NCI-H2081 (cell line): Measurements from ENCODE around the gene SNRNP70.

Experiments used
- DNase-seq, 2 experiments: peaks; one replicate each; lab custom pipeline; 2025; lab: John Stamatoyannopoulos, UW

Gene SNRNP70

DNA sequence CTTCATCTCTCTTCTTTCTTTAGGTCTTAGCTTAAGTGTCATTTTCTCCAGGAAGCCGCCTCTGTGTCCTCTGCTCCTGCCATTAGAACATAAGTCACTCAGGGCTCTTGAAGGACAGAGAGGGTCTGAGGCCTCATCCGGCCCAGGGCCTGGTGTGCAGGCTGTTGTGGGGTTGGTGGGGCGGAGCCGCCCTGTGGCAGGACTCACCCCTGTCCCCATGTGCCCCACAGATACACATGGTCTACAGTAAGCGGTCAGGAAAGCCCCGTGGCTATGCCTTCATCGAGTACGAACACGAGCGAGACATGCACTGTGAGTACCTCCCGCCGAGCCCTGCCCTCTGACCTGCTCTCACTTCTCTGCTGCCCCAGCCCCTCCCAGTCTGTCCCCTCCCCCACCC is 15.9 kb downstream of the SNRNP70 start:
- no peak for DNase-seq

DNA sequence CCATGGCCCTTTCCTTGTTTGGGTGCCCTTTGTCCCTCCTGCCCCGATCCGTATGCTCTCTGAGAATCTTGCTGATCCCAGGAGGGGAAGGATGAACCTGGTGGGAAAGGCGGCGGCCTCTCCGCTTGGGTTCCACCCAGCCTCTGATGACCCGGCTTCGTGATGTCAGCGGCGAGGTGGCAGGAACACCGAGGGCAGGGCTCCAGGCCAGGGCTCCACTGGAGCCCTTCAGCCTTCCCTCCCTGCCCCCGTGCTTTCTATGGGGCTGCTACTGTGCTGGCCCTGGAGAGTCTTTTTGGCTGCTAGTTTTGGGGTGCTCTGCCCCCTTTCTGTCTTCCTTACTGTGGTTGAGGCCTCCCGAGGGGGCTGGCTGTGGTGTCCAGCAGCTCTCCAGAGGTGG is 17.1 kb downstream of the SNRNP70 start:
- no peak for DNase-seq

DNA sequence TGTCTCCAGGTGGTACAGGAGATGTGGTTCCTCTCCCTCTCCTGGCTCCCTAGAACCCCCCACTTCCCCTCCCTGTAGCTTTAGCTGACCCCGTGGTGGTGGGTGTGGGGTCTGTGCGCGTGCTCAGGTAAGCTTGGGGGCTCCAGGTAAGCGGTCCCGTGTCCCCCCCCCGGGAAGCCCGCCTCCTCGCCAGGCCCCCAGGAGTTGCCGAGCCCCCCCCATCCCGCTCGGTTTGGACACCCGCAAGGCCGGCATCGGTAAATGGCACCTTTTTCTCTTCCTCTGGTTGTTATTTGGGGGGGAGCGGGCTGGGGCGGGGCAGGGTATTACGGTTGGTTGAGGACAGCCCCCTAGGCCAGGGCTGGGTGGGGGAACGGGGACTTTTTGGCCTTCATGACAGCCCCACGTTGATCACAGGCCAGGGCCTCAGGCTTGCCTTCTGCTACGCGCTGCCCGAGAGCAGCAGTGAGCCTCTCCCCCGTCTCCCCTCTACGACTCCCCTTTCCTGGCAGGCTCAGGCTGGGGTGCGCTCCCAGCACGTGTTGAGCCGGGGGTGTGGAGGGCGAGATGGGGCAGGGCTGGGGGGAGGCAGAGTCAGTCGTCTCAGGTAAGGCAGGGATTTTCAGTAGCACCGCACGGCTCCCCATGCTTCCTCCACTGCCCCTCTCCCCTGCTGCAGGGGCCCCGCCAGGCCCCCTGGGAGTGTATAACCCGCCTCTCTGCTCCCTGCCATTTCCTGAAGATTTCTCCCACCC is 18.3 kb downstream of the SNRNP70 start:
- DNase-seq = no peak

DNA sequence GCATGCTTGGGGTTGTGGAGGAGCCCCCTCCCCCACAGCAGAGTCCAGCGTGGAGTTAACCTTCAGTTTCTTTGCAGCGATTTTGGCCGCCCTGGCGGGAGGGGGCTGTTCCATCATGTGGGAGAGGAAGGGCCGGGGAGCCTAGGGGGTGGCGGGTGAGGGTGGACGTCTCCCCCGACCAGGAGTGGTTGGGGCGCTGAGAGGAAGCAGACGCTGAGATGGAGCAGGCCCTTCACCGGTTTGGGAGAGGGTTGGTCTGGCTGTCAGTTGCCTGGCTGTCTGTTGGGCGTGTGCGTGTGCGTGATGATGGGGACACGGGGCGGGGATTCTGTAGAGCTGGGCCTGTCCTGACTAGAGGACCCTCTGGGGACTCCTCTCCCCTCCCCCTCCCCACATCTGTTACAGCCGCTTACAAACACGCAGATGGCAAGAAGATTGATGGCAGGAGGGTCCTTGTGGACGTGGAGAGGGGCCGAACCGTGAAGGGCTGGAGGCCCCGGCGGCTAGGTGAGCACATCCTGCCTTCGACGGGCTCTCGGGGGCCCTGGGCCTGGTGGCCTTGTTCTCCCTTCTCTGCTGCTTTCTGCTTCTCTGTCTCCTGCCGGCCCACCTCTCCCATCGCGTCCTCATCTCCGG is 19.1 kb downstream of the SNRNP70 start:
- no peak for DNase-seq

DNA sequence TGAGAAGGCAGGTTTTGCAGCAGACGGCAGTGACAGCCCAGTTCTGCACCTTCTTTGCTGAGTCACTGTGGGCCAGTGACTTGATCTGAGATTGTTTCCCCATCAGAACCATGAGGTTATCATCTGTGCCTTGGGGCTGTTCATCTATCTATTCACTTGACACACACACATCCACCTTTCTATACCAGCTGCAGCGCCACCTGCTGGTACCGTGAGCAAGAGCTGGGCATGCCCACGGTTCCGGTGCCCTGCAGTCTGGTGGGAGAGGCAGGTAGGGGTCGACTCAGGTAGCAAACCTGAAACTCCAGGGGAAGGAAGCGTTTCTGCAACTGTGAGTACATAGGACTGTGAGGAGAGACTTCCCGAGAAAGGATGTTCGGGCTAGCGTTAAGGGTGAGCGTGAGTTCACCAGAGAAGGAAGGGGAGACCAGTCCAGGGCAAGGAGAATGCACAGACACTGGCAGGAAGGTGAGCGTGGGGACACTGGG is 21.4 kb downstream of the SNRNP70 start:
- peak; percentile 13 to 21 for DNase-seq

DNA sequence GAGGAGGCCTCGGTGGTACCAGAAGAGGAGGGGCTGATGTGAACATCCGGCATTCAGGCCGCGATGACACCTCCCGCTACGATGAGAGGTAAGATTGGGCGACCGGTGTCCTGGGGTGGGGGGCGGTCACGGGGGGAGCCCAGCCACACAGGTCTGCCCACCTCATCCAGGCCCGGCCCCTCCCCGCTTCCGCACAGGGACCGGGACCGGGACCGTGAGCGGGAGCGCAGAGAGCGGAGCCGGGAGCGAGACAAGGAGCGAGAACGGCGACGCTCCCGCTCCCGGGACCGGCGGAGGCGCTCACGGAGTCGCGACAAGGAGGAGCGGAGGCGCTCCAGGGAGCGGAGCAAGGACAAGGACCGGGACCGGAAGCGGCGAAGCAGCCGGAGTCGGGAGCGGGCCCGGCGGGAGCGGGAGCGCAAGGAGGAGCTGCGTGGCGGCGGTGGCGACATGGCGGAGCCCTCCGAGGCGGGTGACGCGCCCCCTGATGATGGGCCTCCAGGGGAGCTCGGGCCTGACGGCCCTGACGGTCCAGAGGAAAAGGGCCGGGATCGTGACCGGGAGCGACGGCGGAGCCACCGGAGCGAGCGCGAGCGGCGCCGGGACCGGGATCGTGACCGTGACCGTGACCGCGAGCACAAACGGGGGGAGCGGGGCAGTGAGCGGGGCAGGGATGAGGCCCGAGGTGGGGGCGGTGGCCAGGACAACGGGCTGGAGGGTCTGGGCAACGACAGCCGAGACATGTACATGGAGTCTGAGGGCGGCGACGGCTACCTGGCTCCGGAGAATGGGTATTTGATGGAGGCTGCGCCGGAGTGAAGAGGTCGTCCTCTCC is 22.6 kb downstream of the SNRNP70 start:
- DNase-seq = no peak

DNA sequence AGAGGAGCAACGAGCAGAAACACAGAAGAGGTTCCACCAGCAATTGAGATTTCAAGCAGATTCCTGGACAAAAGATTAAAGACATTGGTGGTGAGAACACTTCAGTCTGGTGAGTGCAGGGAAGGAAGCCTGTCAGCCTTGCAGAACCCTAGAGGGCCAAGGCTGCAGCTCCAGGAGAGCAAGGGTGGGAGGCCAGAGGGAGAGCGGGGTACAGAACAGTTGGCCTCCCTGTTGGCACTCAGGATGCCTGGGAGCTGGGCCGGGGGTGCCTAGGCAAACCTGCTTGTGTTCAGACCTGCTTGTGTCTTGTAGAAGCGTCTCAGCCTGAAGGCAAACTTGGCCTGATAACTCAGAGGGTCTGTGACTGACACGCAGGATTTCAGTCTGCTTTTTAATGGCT is 23.8 kb downstream of the SNRNP70 start:
- DNase-seq = no peak

DNA sequence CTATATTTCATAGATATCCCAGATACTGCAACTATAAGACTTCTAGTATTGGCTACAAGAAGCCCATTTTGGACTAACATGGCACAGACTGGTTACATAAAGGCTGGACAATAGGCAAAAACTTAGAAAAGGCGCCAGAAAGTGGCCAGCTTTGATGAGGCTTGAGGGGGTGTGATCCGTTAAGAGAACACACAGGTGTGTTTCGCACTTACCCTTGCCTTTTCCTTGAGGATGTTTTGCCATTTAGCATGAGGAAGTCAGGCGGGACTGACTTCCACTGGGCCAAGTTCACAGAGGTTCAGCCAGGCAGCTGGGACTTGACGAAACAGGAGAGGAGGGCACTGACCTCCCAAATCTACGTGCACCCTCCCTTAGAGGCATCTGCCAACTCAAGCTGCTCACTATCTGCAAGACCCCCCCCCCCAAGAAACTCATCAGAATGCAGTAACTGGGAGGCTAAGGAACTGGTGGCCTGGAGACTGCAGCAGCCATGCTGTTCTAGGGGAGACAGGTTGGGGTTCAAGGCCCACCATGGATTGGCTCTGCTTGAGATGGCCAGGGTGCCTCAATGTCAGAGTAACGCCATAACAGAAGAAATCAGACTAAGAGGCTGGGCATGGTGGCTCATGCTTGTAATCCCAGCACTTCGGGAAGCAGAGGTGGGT is 24.4 kb downstream of the SNRNP70 start:
- no peak for DNase-seq

DNA sequence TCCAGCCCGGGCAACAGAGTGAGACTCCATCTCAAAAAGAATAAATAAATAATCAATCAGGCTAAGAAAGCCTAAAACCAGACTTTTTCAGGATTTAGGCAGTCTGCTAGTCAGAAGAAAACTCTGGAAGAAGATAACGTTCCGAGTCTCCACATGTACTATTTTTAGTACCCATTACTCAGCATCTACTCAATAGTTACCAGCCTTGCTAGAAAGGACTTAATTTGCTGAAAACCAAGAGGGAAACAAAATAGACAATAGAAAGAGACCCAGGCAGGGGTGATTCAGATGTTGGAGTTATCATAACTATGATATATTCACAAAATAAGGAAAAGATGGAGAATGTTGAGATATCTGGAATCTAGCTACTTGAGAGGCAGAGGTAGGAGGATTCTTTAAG is 25.3 kb downstream of the SNRNP70 start:
- no peak for DNase-seq

DNA sequence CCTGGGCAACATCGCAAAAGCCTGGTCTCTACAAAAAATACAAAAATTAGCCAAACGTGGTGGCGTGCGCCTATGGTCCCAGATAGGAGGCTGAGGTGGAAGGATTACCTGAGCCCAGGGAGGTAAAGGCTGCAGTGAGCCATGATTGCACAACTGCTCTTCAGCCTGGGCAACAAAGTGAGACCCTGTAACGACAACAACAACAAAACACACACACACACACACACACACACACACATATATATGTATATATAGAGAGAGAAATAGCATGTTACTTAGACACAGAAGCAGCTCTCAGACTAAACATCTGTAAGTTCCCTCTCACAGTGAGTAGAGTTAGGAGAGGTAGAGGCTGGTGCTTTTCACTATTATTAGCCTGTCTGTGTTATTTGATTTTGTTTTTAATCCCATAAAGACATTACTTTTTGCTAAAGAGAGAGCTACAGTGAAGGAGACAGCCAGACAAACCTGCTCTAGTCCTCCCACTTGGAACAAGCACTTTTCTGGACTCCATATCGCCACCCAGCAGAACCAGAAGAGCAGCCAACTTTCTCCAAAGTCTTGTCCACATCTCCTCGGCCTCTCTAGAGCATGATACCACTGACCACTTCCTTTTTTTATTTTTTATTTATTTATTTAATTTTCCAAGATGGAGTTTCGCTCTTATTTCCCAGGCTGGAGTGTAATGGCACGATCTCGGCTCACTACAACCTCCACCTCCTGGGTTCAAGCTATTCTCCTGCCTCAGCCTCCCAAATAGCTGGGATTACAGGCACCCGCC is 26.2 kb downstream of the SNRNP70 start:
- DNase-seq = no peak

DNA sequence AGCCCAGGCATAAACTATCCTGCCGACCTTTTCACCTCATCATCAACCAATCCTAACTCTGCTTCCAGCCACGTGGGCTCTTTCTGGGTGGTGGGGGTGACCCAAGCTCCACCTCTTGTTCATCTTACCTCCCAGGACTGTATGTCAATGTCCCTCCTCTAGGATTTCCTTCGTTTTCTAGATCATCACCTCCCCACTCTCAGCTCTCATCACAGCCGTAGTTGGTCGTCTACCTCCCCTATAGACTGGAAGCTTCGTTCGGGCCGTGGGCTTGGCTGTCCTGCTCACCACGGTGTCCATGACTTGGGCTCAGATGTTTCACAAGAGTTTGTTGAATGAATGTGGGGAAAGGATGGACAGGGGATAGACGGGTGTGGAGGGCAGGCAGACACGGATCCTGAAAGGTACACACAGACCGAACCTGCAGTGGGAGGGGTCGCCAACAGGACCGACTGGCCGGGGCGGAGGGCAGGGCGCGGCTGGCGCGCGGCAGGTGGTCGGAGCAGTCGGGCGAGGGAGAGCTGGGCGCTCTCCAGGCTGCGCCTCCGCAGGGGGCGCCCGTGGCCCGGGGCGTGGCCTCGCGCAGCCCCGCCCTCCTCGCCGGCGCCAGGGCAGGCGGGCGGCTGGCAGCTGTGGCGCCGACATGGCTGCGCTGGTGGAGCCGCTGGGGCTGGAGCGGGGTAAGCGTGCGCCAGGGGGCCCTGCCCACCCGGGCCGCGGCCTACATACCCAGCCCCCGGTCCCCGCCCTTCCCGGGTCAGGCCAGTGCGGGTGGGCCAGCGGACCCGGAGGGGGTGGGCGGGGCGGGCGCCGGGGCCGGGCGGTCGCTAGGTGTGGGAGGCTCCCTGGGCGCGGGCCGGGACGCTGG is 28.7 kb downstream of the SNRNP70 start, which contains the start of gene LIN7B:
LIN7B (plus strand) TSS at position 609 of the 868 bp plus-strand sequence; CDS start at position 644, 35 bp downstream.
- DNase-seq = peak; percentile 37 to 62

DNA sequence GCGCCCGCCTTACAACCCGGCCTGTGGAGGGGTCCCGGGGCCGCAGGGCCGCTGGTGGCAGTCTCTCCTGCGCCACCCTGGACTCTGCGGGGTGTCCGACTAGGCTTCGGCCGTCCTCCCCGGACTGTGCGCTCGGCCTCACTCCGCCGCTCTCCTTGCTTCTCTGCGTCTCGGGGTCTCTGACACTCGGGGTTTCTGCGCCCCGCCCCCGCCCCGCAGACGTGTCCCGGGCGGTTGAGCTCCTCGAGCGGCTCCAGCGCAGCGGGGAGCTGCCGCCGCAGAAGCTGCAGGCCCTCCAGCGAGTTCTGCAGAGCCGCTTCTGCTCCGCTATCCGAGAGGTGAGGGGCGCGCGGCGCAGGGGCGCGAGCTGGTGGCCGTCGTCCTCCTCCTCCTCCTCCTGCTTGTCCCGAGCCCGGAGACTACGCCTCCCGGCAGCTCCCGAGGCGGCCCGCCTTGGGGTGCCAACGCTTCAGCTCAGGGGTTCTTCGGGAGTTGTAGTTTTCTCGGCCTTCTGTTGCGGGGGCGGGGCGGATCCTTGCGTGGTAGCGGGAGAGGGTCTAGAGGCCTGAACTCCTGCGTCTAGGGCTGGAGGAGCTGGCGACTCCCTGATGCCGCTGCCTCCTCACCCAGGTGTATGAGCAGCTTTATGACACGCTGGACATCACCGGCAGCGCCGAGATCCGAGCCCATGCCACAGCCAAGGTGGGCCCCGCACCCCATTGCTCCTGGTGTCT is 29.5 kb downstream of the SNRNP70 start:
- no peak for DNase-seq

DNA sequence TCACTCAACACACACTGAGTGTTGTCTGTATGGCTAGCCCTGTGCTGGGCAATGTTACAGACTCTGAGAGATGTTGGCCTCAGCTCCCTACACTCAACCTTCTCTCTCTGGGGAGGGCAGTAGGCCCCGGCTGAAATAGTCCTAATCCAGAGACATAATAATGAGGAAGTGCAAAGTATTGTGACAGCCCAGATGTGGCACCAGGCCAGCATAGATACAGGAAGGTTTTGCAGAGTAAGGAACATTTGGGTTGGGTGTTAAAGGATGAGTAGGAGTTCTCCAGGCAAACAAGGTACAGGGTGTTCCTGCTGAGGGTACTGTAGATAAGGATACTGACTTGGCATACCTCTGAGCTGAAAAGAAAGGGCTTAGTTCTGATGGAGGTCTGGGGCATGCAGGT is 31.3 kb downstream of the SNRNP70 start:
- DNase-seq = no peak

DNA sequence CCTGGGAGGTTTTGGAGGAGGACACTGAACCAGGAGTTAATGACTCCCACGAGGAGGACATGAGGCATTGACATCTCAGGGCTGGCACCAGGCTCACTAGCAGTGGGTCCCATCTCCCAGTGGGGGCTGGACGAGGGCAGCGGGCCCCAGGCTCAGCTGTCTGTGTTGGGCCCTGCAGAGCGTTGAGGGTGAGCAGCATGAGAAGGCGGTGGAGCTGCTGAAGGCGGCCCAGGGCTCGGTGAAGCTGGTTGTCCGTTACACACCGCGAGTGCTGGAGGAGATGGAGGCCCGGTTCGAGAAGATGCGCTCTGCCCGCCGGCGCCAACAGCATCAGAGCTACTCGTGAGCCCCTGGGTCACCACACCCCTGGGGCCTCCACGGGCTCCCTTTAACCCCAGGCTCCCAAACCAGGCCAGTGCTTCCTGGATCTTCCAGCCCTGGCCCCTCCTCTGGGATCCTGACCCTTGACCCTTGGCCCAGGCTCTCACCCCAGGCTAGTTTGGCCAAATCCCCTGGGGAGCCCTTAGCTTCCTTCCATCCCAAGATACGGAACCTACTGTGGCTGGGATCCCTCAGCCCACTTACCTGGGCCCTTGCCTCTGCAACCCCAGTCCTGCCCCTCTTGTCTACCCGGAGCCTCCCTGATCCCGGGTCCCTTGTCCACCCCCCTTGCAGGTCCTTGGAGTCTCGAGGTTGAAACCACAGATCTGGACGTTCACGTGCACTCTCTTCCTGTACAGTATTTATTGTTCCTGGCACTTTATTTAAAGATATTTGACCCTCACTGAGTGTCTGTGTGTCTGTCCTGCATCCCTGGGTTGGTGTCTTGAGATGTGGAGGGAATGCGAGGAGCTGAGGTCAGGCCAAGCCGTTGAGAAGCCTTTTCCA is 32.7 kb downstream of the SNRNP70 start:
- no peak for DNase-seq

DNA sequence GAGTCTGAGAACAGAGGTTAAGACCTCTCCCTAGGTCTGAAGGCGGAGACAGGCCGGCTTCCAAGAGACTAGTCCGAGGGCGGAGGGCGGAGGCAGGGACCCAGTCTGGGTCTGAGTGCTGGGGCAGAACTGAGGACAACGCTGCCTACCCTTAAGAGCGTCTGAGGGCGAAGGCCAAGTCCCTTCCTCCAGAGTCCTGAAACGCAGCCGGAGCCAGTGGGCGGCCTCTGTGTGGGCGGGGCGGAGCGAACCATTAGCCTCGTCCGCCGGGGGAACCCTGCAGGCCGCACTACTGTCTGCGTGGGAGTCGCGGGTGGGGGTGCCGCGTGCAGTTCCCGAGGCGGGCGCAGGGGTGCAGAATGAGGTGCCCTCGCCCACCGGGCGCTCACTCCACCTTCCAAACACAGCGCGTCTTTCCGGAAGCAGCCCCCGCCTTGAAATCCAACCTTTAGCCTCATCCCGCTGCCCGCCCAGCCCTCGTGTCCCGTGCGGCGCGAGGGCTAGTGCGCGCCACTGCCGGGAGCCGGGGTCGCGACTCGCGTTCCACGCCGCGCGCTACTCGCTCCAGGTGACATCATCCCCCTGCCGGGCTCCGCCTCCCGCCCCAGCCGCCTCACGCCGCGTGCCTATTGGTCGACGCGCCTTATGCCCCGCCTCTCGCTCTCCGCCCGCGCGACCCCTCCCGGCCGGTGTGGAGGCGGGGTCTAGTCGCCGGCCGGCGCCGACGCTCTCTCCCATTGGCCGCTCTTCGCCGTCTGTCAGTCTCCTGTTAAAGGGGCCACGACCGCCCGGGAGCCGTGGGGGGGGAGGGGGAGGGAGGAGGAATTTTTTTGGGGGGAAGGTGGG is 33.5 kb downstream of the SNRNP70 start, which contains the start of gene C19orf73:
C19orf73 (minus strand) TSS at position 579 of the 846 bp plus-strand sequence; CDS start at position 458, 121 bp downstream.
- DNase-seq = peak; percentile 88 to 95

DNA sequence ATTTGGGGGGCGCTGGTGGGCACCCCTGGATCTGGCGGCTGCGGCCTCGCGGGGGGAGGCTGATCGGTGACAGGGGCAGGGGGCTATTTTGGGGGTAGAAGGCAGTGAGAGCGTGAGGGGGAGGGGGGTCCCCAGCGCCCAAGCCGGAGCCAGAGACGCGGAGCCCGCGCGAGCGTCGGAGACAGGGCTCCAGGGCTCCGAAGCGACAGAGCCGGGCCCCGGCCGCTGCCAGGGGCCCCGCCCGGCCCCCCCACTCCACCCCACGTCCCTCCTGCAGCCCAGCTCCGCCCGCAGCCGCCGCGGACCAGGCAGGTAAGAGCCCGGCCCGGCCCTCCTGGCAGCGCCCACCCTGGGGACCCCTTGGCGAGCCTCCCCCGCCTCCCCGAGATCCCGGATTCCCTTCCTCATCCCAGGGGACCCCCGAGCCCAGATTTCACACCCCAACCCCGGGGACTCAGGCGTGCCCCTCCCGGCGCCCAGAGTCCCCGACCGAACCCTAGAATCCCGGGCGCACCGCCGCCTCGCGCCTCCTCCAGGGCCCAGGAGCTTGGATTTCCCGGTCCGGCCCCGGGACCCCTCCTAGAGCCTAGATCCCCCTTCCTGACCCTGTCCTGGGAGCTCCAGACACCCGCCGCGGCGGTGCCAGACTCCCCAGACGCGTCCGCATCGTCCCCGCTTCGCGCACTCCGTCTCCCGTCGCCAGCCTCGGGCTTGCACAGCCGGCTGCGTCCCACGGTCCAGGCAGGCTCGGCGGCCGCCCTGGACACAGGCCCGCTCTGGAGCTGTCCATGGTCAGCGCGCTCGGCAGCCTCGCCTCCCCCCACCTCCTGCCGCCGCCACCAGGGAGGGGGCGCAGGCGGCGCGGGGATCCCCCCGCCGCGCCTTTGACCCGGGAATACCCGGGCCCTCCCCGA is 34.4 kb downstream of the SNRNP70 start, which contains the start of gene PPFIA3:
PPFIA3 (plus strand) TSS at position 134 of the 914 bp plus-strand sequence. CDS start 8,330 bp downstream, outside the sequence.
- DNase-seq = peak in 1 of 2 experiments; percentile 24
